DND-41 (cell line): Measurements from ENCODE around the gene PDE4D.

Experiments
- ATAC-seq: fragments of 200-7000 bp; cut with Tn5 transposase; 3 replicates; pipeline ENCODE4 v1.9.1; 2021; ENCODE audit warnings: low read depth; ENCODE audit not compliant: insufficient read depth
- DNase-seq: peaks from one replicate; pipeline ENCODE4 v3.0.0-alpha.2; 2020
- H2AFZ ChIP-seq: 2 replicates; pipeline ENCODE4 v1.6.0; 2012; ENCODE audit warnings: low read depth, low read length
- H3K27ac ChIP-seq: 2 replicates; pipeline ENCODE4 v1.5.1; 2012; ENCODE audit warnings: low read length, inconsistent platforms
- H3K27me3 ChIP-seq: fragments of 200-600 bp; sonication (generic); 2 replicates; pipeline ENCODE4 v1.6.0; 2012; ENCODE audit warnings: low read length, mild to moderate bottlenecking, inconsistent platforms; ENCODE audit not compliant: insufficient read depth, poor library complexity
- H3K36me3 ChIP-seq: 2 replicates; pipeline ENCODE4 v1.5.1; 2012; ENCODE audit warnings: low read length, inconsistent platforms; ENCODE audit not compliant: insufficient read depth
- H3K4me1 ChIP-seq: 2 replicates; pipeline ENCODE4 v1.5.1; 2012; ENCODE audit warnings: mild to moderate bottlenecking, low read length; ENCODE audit not compliant: insufficient read depth
- H3K4me2 ChIP-seq: 2 replicates; pipeline ENCODE4 v1.6.0; 2012; ENCODE audit warnings: mild to moderate bottlenecking, moderate library complexity, low read length, inconsistent platforms; ENCODE audit not compliant: insufficient read depth
- H3K4me3 ChIP-seq, 2 experiments: fragments of 200-600 bp in 1 of 2; shearing (Covaris generic) in 1 of 2; 2 replicates each; pipeline ENCODE4 v1.5.1; 2012 to 2016; ENCODE audit warnings: inconsistent platforms in 2 of 2, low read length in 2 of 2, mild to moderate bottlenecking in 2 of 2, low read depth in 1 of 2, moderate library complexity in 1 of 2
- H3K79me2 ChIP-seq: 2 replicates; pipeline ENCODE4 v1.6.0; 2012; ENCODE audit warnings: low read length, inconsistent platforms; ENCODE audit not compliant: insufficient read depth
- H3K9ac ChIP-seq: 2 replicates; pipeline ENCODE4 v1.6.0; 2012; ENCODE audit warnings: low read depth, mild to moderate bottlenecking, inconsistent platforms, low read length, moderate library complexity
- H3K9me3 ChIP-seq: 2 replicates; pipeline ENCODE4 v1.5.1; 2012; ENCODE audit warnings: low read length, moderate library complexity, mild to moderate bottlenecking, inconsistent platforms; ENCODE audit not compliant: insufficient read depth, severe bottlenecking
- H4K20me1 ChIP-seq: 2 replicates; pipeline ENCODE4 v1.6.0; 2012; ENCODE audit warnings: low read length; ENCODE audit not compliant: insufficient read depth
- CTCF ChIP-seq: IDR thresholded peaks from 2 replicates; pipeline ENCODE4 v1.5.1; 2012; ENCODE audit warnings: borderline replicate concordance, low read length, moderate library complexity, mild to moderate bottlenecking; ENCODE audit not compliant: poor library complexity, severe bottlenecking; ENCODE audit errors: extremely low read depth
- EZH2 ChIP-seq: IDR thresholded peaks from 3 replicates; pipeline ENCODE4 v1.6.1; 2012; ENCODE audit warnings: borderline replicate concordance, low read depth, mild to moderate bottlenecking, moderate library complexity, low read length, inconsistent platforms; ENCODE audit not compliant: severe bottlenecking

PDE4D gene

GRCh38 chr5:59276325-59276675 is 617.2 kb downstream of the PDE4D start:
- Histone ChIP-seq H4K20me1 (no peaks in the 10 kb centered on the region), H3K9ac (no peak overlapping the region), H3K36me3 (no peaks in the 10 kb centered on the region), H3K4me3 (no peak overlapping the region), H3K9me3 (no peaks in the 10 kb centered on the region), H3K4me2 (no peak overlapping the region), H2AFZ (no peak overlapping the region), H3K27me3 (no peaks in the 10 kb centered on the region), H3K79me2 (no peaks in the 10 kb centered on the region), H3K4me1 (no peaks in the 10 kb centered on the region), H3K27ac (no peak overlapping the region)
- DNase-seq (no peak), ATAC-seq (no peak)
- no peak for TF ChIP-seq EZH2
- no peak for TF ChIP-seq CTCF

DNA sequence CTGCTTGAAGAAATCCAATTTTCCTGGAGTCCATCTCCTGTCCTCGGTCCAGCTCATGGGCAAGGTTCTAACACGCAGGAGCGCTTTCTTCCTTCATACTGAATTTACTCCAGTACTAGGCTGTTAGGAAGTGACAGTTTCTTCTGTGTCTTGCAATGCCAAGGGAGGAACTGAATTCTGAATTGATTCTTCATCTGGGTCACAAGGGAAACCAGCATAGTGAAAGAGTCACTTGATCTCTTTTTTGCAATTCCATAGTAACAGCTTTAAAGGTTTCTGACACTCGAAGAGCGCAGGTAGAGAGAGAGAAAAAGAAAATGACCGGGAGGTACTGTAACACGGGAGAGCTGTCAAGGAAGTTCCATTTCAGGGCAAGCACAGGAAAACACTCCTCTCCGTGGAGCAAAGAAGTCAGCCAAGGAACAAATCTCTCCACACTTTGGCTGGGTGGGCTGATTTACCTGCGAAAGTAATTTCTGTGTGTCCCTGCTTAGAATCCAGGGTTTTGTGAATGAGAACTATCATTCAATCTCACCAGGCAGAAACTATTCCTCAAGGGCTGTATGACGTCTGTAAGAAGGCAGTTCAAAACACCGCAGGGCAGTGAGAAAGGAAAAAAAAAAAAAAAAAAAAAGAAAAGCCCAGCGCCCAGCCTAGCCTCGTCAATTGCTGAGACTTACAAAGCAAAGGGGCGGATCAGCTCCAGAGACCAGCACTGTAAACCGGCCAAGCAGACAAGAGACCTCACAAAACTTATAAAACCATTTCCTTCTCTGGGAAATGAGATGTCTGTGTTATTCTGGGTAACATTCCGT is 617.8 kb downstream of the PDE4D start:
- DNase-seq: no peak
- no peak overlapping the region for H3K4me2 ChIP-seq
- no peaks in the 10 kb centered on the region for H3K4me1 ChIP-seq
- no peak overlapping the region for H2AFZ ChIP-seq
- TF ChIP-seq EZH2 (no peak), CTCF (no peak)
- H3K27ac ChIP-seq: no peak overlapping the region
- no peaks in the 10 kb centered on the region for H3K27me3 ChIP-seq
- no peak for ATAC-seq
- H3K36me3 ChIP-seq: no peaks in the 10 kb centered on the region
- H3K9me3 ChIP-seq: no peaks in the 10 kb centered on the region
- H3K79me2 ChIP-seq: no peaks in the 10 kb centered on the region
- no peak overlapping the region for H3K4me3 ChIP-seq
- H4K20me1 ChIP-seq: no peaks in the 10 kb centered on the region
- no peak overlapping the region for H3K9ac ChIP-seq

DNA sequence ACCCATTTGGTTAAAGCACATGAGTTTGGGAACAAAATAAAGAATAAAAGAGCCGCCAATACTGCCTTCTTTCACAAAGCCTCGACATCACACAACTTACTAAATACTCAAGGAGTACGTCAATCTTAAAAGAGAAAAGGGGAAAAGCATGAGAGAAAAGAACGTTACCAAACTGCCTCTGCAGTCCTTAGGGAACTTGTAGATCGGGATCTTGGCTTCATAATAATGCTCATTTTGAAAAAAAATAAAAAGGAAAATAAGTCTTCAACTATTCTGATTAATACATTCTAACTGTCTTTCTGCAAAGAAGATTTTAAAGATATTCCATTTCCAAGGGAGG is 618.4 kb downstream of the PDE4D start:
- Histone ChIP-seq H3K27ac (no peak overlapping the region), H3K27me3 (no peaks in the 10 kb centered on the region), H4K20me1 (no peaks in the 10 kb centered on the region), H2AFZ (no peak overlapping the region), H3K9me3 (no peaks in the 10 kb centered on the region), H3K36me3 (no peaks in the 10 kb centered on the region), H3K4me1 (no peaks in the 10 kb centered on the region), H3K9ac (no peak overlapping the region), H3K4me2 (no peak overlapping the region), H3K79me2 (no peaks in the 10 kb centered on the region), H3K4me3 (no peak overlapping the region)
- ATAC-seq (no peak), DNase-seq (no peak)
- no peak for TF ChIP-seq EZH2
- TF ChIP-seq CTCF: no peak
